H1 (cell line): ENCODE measurements around the gene CBLN3. TPM values are rescaled to one million over a fixed set of nuclear protein-coding genes. Genes with fewer than 3 reads are reported as not detected.
A peak's percentile ranks its signal among the peaks of the same experiment; 100 is the strongest.

ENCODE experiments used
- CTCF ChIA-PET: fragments of 300-600 bp; sonication (Branson Sonifier 250); formaldehyde crosslinking; loops from one replicate; lab custom pipeline; 2021; ENCODE audit not compliant: partially characterized antibody; lab: Charles Lee
- POLR2A ChIA-PET: fragments of 300-600 bp; sonication (Branson Sonifier 250); formaldehyde crosslinking; loops from one replicate; lab custom pipeline; 2021; ENCODE audit warnings: inconsistent platforms; ENCODE audit not compliant: partially characterized antibody; lab: Charles Lee
- DNase-seq, 2 experiments: peaks; one replicate each; pipeline versions ENCODE4 v3.0.0 to v3.0.0-alpha.2; 2010 to 2022; ENCODE audit warnings: low spot score in 2 of 2, low read depth in 1 of 2, mixed read lengths in 1 of 2
- FAIRE-seq: peaks from 2 replicates; lab custom pipeline; 2011; peaks lifted over from hg19 to GRCh38; lab: Jason Lieb, UNC
- H2AFZ ChIP-seq: 2 replicates; pipeline ENCODE4 v1.8.1; 2012; ENCODE audit warnings: low read length, inconsistent platforms
- H2AK5ac ChIP-seq: 2 replicates; pipeline ENCODE4 v1.6.1; 2013; ENCODE audit warnings: low read depth, low read length
- H2BK120ac ChIP-seq: replicated peaks from 2 replicates; pipeline ENCODE3; 2013; ENCODE audit warnings: low read depth, low read length, inconsistent platforms
- H2BK12ac ChIP-seq: 2 replicates; pipeline ENCODE4 v1.6.1; 2013; ENCODE audit warnings: low read depth, low read length
- H2BK15ac ChIP-seq: 2 replicates; pipeline ENCODE4 v1.6.1; 2013; ENCODE audit warnings: low read length
- H2BK20ac ChIP-seq: 2 replicates; pipeline ENCODE4 v1.6.1; 2013; ENCODE audit warnings: low read length
- H2BK5ac ChIP-seq: 2 replicates; pipeline ENCODE4 v1.6.1; 2013; ENCODE audit warnings: low read depth, low read length
- H3K14ac ChIP-seq: 2 replicates; pipeline ENCODE4 v1.6.1; 2013; ENCODE audit warnings: inconsistent platforms; ENCODE audit not compliant: insufficient read length
- H3K18ac ChIP-seq: 2 replicates; pipeline ENCODE4 v1.6.1; 2013; ENCODE audit warnings: low read length; ENCODE audit errors: extremely low read depth
- H3K23ac ChIP-seq: 2 replicates; pipeline ENCODE4 v1.6.1; 2013; ENCODE audit warnings: inconsistent platforms; ENCODE audit not compliant: insufficient read length
- H3K23me2 ChIP-seq: 2 replicates; pipeline ENCODE4 v1.6.1; 2013; ENCODE audit warnings: low read depth, low read length
- H3K27ac ChIP-seq: 2 replicates; pipeline ENCODE4 v1.6.1; 2011; ENCODE audit warnings: low read depth, low read length, inconsistent platforms
- H3K27me3 ChIP-seq, 4 experiments: replicated peaks in 1 of 4; 1 replicate in 1 of 4; 2 replicates in 3 of 4; pipeline versions ENCODE4 v1.6.1 to v1.8.1; 2011 to 2013; ENCODE audit warnings: low read length in 3 of 4, mild to moderate bottlenecking in 3 of 4, inconsistent platforms in 2 of 4, mixed read lengths in 2 of 4, moderate library complexity in 1 of 4; ENCODE audit not compliant: control insufficient read depth in 3 of 4, insufficient read depth in 3 of 4; ENCODE audit errors: extremely low read depth in 1 of 4
- H3K36me3 ChIP-seq, 4 experiments: 2 replicates each; pipeline versions ENCODE4 v1.6.1 to v1.8.1; 2011 to 2013; ENCODE audit warnings: mild to moderate bottlenecking in 4 of 4, low read length in 3 of 4, moderate library complexity in 2 of 4, control low read depth in 1 of 4, inconsistent platforms in 1 of 4; ENCODE audit not compliant: insufficient read depth in 4 of 4, control insufficient read depth in 2 of 4
- H3K4ac ChIP-seq: replicated peaks from 2 replicates; pipeline ENCODE3; 2013; ENCODE audit warnings: low read length, low read depth, mixed read lengths, inconsistent platforms; ENCODE audit not compliant: insufficient read length
- H3K4me1 ChIP-seq, 4 experiments: replicated peaks in 1 of 4; 1 replicate in 1 of 4; 2 replicates in 3 of 4; pipeline versions ENCODE4 v1.6.1 to v1.8.1; 2011 to 2013; ENCODE audit warnings: low read length in 3 of 4, inconsistent platforms in 2 of 4, mixed read lengths in 1 of 4; ENCODE audit not compliant: insufficient read depth in 4 of 4, control insufficient read depth in 3 of 4
- H3K4me2 ChIP-seq, 2 experiments: 2 replicates each; pipeline versions ENCODE4 v1.6.1 to v1.8.1; 2011 to 2013; ENCODE audit warnings: low read depth in 2 of 2, low read length in 2 of 2, control low read depth in 1 of 2, inconsistent platforms in 1 of 2, mild to moderate bottlenecking in 1 of 2; ENCODE audit not compliant: insufficient read depth in 1 of 2
- H3K4me3 ChIP-seq, 4 experiments: fragments of 200-600, 300-600 bp in 1 of 4; sonication (generic), shearing (Covaris generic), sonication (Bioruptor Twin) in 1 of 4; 2 replicates each; pipeline versions ENCODE4 v1.5.1 to v1.8.1; 2011 to 2016; ENCODE audit warnings: low read length in 4 of 4, low read depth in 3 of 4, control low read depth in 2 of 4, inconsistent platforms in 2 of 4, mild to moderate bottlenecking in 2 of 4, mixed read lengths in 1 of 4, moderate library complexity in 1 of 4; ENCODE audit not compliant: insufficient read depth in 2 of 4; ENCODE audit errors: extremely low read depth in 1 of 4
- H3K56ac ChIP-seq: replicated peaks from 2 replicates; pipeline ENCODE3; 2013; ENCODE audit warnings: low read depth, mild to moderate bottlenecking, mixed read lengths, low read length, inconsistent platforms; ENCODE audit not compliant: insufficient read length
- H3K79me1 ChIP-seq: 2 replicates; pipeline ENCODE4 v1.6.1; 2013; ENCODE audit warnings: low read depth, low read length, control low read depth
- H3K79me2 ChIP-seq, 2 experiments: 2 replicates each; pipeline versions ENCODE4 v1.6.1 to v1.8.1; 2012 to 2013; ENCODE audit warnings: low read length in 2 of 2, mild to moderate bottlenecking in 2 of 2, inconsistent platforms in 1 of 2; ENCODE audit not compliant: insufficient read depth in 2 of 2, control insufficient read depth in 1 of 2
- H3K9ac ChIP-seq, 4 experiments: replicated peaks in 1 of 4; 1 replicate in 1 of 4; 2 replicates in 3 of 4; pipeline versions ENCODE4 v1.6.1 to v1.8.1; 2011 to 2013; ENCODE audit warnings: low read depth in 3 of 4, low read length in 3 of 4, control low read depth in 2 of 4, mild to moderate bottlenecking in 2 of 4, moderate library complexity in 2 of 4, inconsistent platforms in 1 of 4; ENCODE audit errors: extremely low read depth in 1 of 4
- H3K9me3 ChIP-seq, 2 experiments: 2 replicates each; pipeline versions ENCODE4 v1.6.1 to v1.8.1; 2012 to 2013; ENCODE audit warnings: mild to moderate bottlenecking in 2 of 2, moderate library complexity in 2 of 2, control low read depth in 1 of 2, inconsistent platforms in 1 of 2, low read depth in 1 of 2, low read length in 1 of 2, mixed read lengths in 1 of 2; ENCODE audit not compliant: insufficient read depth in 2 of 2
- H4K20me1 ChIP-seq, 2 experiments: replicated peaks in 1 of 2; 2 replicates each; pipeline versions ENCODE3 to v1.8.1; 2011 to 2013; ENCODE audit warnings: inconsistent platforms in 2 of 2, low read length in 2 of 2, mild to moderate bottlenecking in 1 of 2; ENCODE audit not compliant: insufficient read depth in 2 of 2, control insufficient read depth in 1 of 2
- H4K5ac ChIP-seq: 2 replicates; pipeline ENCODE4 v1.6.1; 2013; ENCODE audit warnings: low read length, low read depth, mixed read lengths, inconsistent platforms; ENCODE audit not compliant: insufficient read length
- H4K8ac ChIP-seq: 2 replicates; pipeline ENCODE4 v1.8.0; 2013; ENCODE audit warnings: mild to moderate bottlenecking, moderate library complexity, low read length, inconsistent platforms; ENCODE audit not compliant: insufficient read depth; ENCODE audit errors: extremely low read depth
- H4K91ac ChIP-seq: replicated peaks from 2 replicates; pipeline ENCODE3; 2013; ENCODE audit warnings: low read length, mixed read lengths, inconsistent platforms; ENCODE audit not compliant: insufficient read length
- RFX5 ChIP-seq: IDR thresholded peaks from 2 replicates; pipeline ENCODE4 v1.6.1; 2011; ENCODE audit warnings: low read depth, low read length, improper control_type of control experiment, borderline replicate concordance
- WGBS, 2 experiments: shearing (Covaris generic) in 1 of 2; methylation state at CpG; one replicate each; pipeline versions ENCODE4 v1.1.6 to v1.1.7; 2013 to 2015; ENCODE audit warnings: low lambda C conversion rate in 2 of 2, mixed read lengths in 2 of 2, inconsistent platforms in 1 of 2, low coverage in 1 of 2, missing lambda C conversion rate in 1 of 2; ENCODE audit not compliant: insufficient replicate concordance in 2 of 2, insufficient coverage in 1 of 2, insufficient read length in 1 of 2; ENCODE audit errors: extremely low coverage in 1 of 2, missing lambda C conversion rate in 1 of 2; 5-methylcytosine and 5-hydroxymethylcytosine counted together
- polyA plus RNA-seq, 7 experiments: library from polyadenylated mRNA; depleted of rRNA in 3 of 7; stranded (reverse) in 5 of 7; unstranded in 2 of 7; fragments of >200 nt in 5 of 7; fragments of 200-250 nt in 2 of 7; gene quantifications; 1 replicate in 5 of 7; 2 replicates in 1 of 7; 4 replicates in 1 of 7; pipeline versions ENCODE4 v1.2.1 to v1.2.3, GENCODE V29; 2011 to 2013; ENCODE audit warnings: missing spikeins in 2 of 7, mixed read lengths in 2 of 7
- total RNA-seq: library from RNA; stranded (reverse); fragmentation: NEBNext Ultra II Directional; extraction: Animal tissue kit (Norgen Biotek cat#: 25700); gene quantifications from 2 replicates; pipeline ENCODE4 v1.2.1, GENCODE V29; 2021

The CBLN3 gene
- total and polyA plus RNA-seq, 2 of the 8 experiments (the other 6 are each of a cell fraction or from before 2014, with no cell fraction given): 0.54 to 1.00 TPM

DNA sequence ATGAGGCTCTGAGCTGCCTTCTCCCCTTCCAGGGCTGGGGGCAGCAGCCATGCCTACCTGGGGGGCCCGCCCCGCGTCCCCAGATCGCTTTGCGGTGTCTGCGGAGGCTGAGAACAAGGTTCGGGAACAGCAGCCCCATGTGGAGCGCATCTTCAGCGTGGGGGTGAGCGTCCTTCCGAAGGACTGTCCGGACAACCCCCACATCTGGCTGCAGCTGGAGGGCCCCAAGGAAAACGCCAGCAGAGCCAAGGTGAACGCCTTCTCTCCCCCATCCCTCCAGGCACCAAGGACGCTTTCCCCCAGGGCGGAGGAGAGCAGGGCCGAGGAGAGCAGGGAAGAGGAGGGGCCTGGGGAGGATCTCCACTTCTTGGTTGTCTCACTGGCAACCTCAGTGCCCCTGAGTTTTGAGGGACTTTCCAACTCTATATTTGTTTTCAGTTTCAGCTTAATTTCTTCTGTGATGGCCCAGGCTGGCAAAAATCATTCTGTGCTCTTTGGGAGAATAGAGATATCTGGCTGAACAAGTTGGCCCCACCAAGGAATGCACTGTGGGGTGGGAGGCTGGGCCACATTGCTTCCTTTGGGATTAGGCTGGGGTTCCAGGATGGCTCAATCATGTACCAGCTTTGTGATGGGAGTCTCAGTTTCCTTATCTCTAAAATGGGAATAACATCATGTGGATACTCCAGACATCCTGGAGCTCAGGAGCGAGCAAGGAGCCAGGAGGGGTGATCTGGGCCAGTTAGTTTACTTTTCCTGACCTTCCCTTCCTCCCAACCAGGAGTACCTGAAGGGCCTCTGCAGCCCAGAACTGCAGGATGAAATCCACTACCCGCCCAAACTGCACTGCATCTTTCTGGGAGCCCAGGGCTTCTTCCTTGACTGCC, 1.5 kb upstream of the CBLN3 start:
- no peak overlapping the region for H3K23ac ChIP-seq
- H2BK20ac ChIP-seq: peak overlapping the region; percentile 35; the same call in 1 of the 2 replicates
- peaks cover 0 to 17% (median 1%) of the 10 kb centered on the region in 4 experiments; a peak in 3 of 7 replicates for H3K27me3 ChIP-seq
- no peak overlapping the region for H3K14ac ChIP-seq
- no peaks in the 10 kb centered on the region for H3K79me2 ChIP-seq
- H2BK5ac ChIP-seq: peak overlapping the region; percentile 15; the same call in 1 of the 2 replicates
- no peak overlapping the region for H4K91ac ChIP-seq
- H3K79me1 ChIP-seq: no peaks in the 10 kb centered on the region
- no peak overlapping the region for H2AFZ ChIP-seq
- CTCF ChIA-PET: interaction anchor here (0.5 to 21.3 kb wide), 39 partner anchors 8 to 806 kb away, joined by 3 to 664 read pairs (median 8); partner anchors contain the start of genes ADCY4, CIDEB, DHRS1 and LTB4R
- H3K4me3 ChIP-seq: peak overlapping the region; percentile 52 to 76 (median 72)
- POLR2A ChIA-PET: interaction anchor here (0.7 to 5.4 kb wide), 24 partner anchors 11 to 290 kb away, joined by 3 to 46 read pairs (median 4); partner anchors contain the start of genes ADCY4, EMC9, NFATC4 and NYNRIN
- H2BK120ac ChIP-seq: no peak overlapping the region
- peak overlapping the region; percentile 53; the same call in 1 of the 2 replicates for H2BK12ac ChIP-seq
- H3K23me2 ChIP-seq: peaks cover 5% of the 10 kb centered on the region; the same call in 1 of the 2 replicates
- no peak overlapping the region for H3K27ac ChIP-seq
- peak overlapping the region; percentile 1; the same call in 1 of the 2 replicates for H4K8ac ChIP-seq
- DNase-seq (no peak), FAIRE-seq (no peak)
- H3K4me2 ChIP-seq: peak overlapping the region; percentile 85 to 89
- peak overlapping the region in 3 of 4 experiments; percentile 12 to 33 (median 25); a peak in 3 of 7 replicates for H3K9ac ChIP-seq
- no peaks in the 10 kb centered on the region for H3K9me3 ChIP-seq
- 0 out of 8 replicates have a peak, but pooled peaks cover 0 to 4% (median 0%) of the 10 kb centered on the region in 4 experiments for H3K36me3 ChIP-seq
- peaks cover 0 to 3% of the 10 kb centered on the region in 2 experiments for H4K20me1 ChIP-seq
- H3K4ac ChIP-seq: no peak overlapping the region
- H3K56ac ChIP-seq: no peak overlapping the region
- no peak overlapping the region for H2AK5ac ChIP-seq
- H2BK15ac ChIP-seq: no peak overlapping the region
- WGBS, 2 experiments: 16% methylated on average over 19 of the region's 19 CpGs; no CpG with 5 or more reads in 1 of the 2 experiments
- H3K18ac ChIP-seq: peak overlapping the region; percentile 52
- H3K4me1 ChIP-seq: peaks cover 6 to 21% (median 15%) of the 10 kb centered on the region in 4 experiments
- H4K5ac ChIP-seq: no peak overlapping the region
- TF ChIP-seq RFX5: no peak
